B cell (primary cell): ENCODE results near the gene MSS51. TPM values are rescaled to one million over a fixed set of nuclear protein-coding genes. Genes with fewer than 3 reads are reported as not detected.

Experiments
- ATAC-seq: fragments of 200-7000 bp; cut with Tn5 transposase; one replicate; pipeline ENCODE4 v1.10.0; 2021; ENCODE audit warnings: low read depth, mild to moderate bottlenecking, moderate number of reproducible peaks, moderate library complexity
- CTCF ChIA-PET: fragments of 350-600 bp; sonication (Branson Sonifier 250); formaldehyde crosslinking; loops from one replicate; lab custom pipeline; 2021; ENCODE audit warnings: antibody characterized with exemption, inconsistent platforms; lab: Charles Lee
- POLR2A ChIA-PET: fragments of 350-600 bp; sonication (Branson Sonifier 250); formaldehyde crosslinking; loops from one replicate; lab custom pipeline; 2021; ENCODE audit warnings: antibody characterized with exemption; lab: Charles Lee
- DNase-seq: peaks from one replicate; pipeline ENCODE4 v3.0.0; 2013
- H2AFZ ChIP-seq: 2 replicates; pipeline ENCODE4 v1.6.1; 2012; ENCODE audit warnings: mild to moderate bottlenecking, low read depth, low read length; ENCODE audit not compliant: insufficient read depth, poor library complexity, severe bottlenecking
- H3K27ac ChIP-seq, 2 donors: 1 replicate in 1 of 2; 2 replicates in 1 of 2; pipeline ENCODE4 v1.5.1; 2012 to 2013; ENCODE audit warnings: low read length in 2 of 2, mild to moderate bottlenecking in 2 of 2, moderate library complexity in 1 of 2
- H3K27me3 ChIP-seq, 4 experiments: fragments of 200-600 bp in 1 of 4; sonication (generic) in 1 of 4; replicated peaks in 1 of 4; 1 replicate in 2 of 4; 2 replicates in 2 of 4; pipeline versions ENCODE4 v1.6.1 to v1.7.0; 2013 to 2016; ENCODE audit warnings: low read length in 3 of 4, mild to moderate bottlenecking in 2 of 4, mixed read lengths in 1 of 4, moderate library complexity in 1 of 4; ENCODE audit not compliant: insufficient read depth in 4 of 4, control insufficient read depth in 3 of 4; ENCODE audit errors: control extremely low read depth in 1 of 4
- H3K36me3 ChIP-seq, 2 experiments: replicated peaks in 1 of 2; 1 replicate in 1 of 2; 2 replicates in 1 of 2; pipeline versions ENCODE4 v1.6.1 to v1.7.1; 2013; ENCODE audit warnings: low read length in 1 of 2; ENCODE audit not compliant: insufficient read depth in 2 of 2, control insufficient read depth in 1 of 2; ENCODE audit errors: control extremely low read depth in 1 of 2, extremely low read depth in 1 of 2
- H3K4me1 ChIP-seq, 2 donors: fragments of 200-600 bp in 1 of 2; sonication (generic) in 1 of 2; 1 replicate in 1 of 2; 2 replicates in 1 of 2; pipeline versions ENCODE4 v1.5.1 to v1.6.1; 2013 to 2017; ENCODE audit warnings: low read length in 2 of 2; ENCODE audit not compliant: control insufficient read depth in 2 of 2, insufficient read depth in 2 of 2
- H3K4me2 ChIP-seq: replicated peaks from 2 replicates; pipeline ENCODE3; 2012; ENCODE audit warnings: mild to moderate bottlenecking, low read depth, low read length; ENCODE audit not compliant: poor library complexity, severe bottlenecking
- H3K4me3 ChIP-seq, 5 experiments: fragments of 200-600 bp in 1 of 5; sonication (generic) in 1 of 5; 1 replicate in 3 of 5; 2 replicates in 2 of 5; pipeline versions ENCODE4 v1.5.1 to v1.7.0; 2011 to 2016; ENCODE audit warnings: low read length in 4 of 5, mild to moderate bottlenecking in 4 of 5, low read depth in 2 of 5, control low read depth in 1 of 5, moderate library complexity in 1 of 5; ENCODE audit not compliant: insufficient read depth in 1 of 5; ENCODE audit errors: control extremely low read depth in 1 of 5, extremely low read depth in 1 of 5
- H3K79me2 ChIP-seq: fragments of 200-600 bp; sonication (generic); one replicate; pipeline ENCODE4 v1.6.0; 2016; ENCODE audit warnings: low read length; ENCODE audit not compliant: control insufficient read depth, insufficient read depth
- H3K9ac ChIP-seq: fragments of 200-600 bp; sonication (generic); 2 replicates; pipeline ENCODE4 v1.6.1; 2017; ENCODE audit warnings: mild to moderate bottlenecking, low read length, moderate library complexity
- H3K9me3 ChIP-seq, 3 donors: one replicate each; pipeline versions ENCODE4 v1.6.1 to v1.7.1; 2013; ENCODE audit warnings: low read length in 2 of 3; ENCODE audit not compliant: control insufficient read depth in 2 of 3, insufficient read depth in 1 of 3; ENCODE audit errors: control extremely low read depth in 1 of 3
- H4K20me1 ChIP-seq: 2 replicates; pipeline ENCODE4 v1.6.0; 2012; ENCODE audit warnings: mild to moderate bottlenecking, low read length; ENCODE audit not compliant: insufficient read depth, control insufficient read depth, poor library complexity, severe bottlenecking
- H3K27ac Mint-ChIP-seq: one replicate; pipeline ENCODE4 v1.8.0; 2021; ENCODE audit warnings: mixed read lengths
- H3K27me3 Mint-ChIP-seq: one replicate; pipeline ENCODE4 v1.8.0; 2021; ENCODE audit warnings: mixed read lengths
- H3K4me1 Mint-ChIP-seq: one replicate; pipeline ENCODE4 v1.8.0; 2021; ENCODE audit warnings: mixed read lengths
- H3K4me3 Mint-ChIP-seq: one replicate; pipeline ENCODE4 v1.8.0; 2021; ENCODE audit warnings: mixed read lengths
- H3K9me3 Mint-ChIP-seq: one replicate; pipeline ENCODE4 v1.8.0; 2022; ENCODE audit warnings: mixed read lengths; ENCODE audit not compliant: insufficient read depth
- EZH2 ChIP-seq: IDR thresholded peaks from 2 replicates; pipeline ENCODE4 v1.6.1; 2012; ENCODE audit warnings: borderline replicate concordance, low read depth, mild to moderate bottlenecking, moderate library complexity, low read length; ENCODE audit not compliant: insufficient read depth, poor library complexity, severe bottlenecking
- WGBS: methylation state at CpG from one replicate; pipeline ENCODE4 v1.1.5; 2013; ENCODE audit warnings: missing lambda C conversion rate; ENCODE audit not compliant: insufficient coverage; 5-methylcytosine and 5-hydroxymethylcytosine counted together
- intact Hi-C: fragments of 100-400 bp; cut with micrococcal nuclease; formaldehyde crosslinking; loops from one replicate; pipeline ENCODE4 v1.10.0; 2022
- polyA minus RNA-seq: library from RNA; depleted of rRNA, polyadenylated mRNA; stranded (reverse); fragments of >200 nt; gene quantifications from 2 replicates; pipeline ENCODE4 v1.2.3, GENCODE V29; 2012
- polyA plus RNA-seq: library from polyadenylated mRNA; depleted of rRNA; stranded (reverse); fragments of >200 nt; gene quantifications from 2 replicates; pipeline ENCODE4 v1.2.3, GENCODE V29; 2012
- total RNA-seq, 2 donors: library from RNA; stranded (reverse); fragments of 120-200 nt in 1 of 2; gene quantifications; 1 replicate in 1 of 2; 2 replicates in 1 of 2; pipeline versions ENCODE4 v1.2.3 to v1.2.4, GENCODE V29; 2013 to 2022
- TF ChIP-seq, protein P1 (sequence below): fragments of 200-600 bp; IDR thresholded peaks from one replicate; pipeline ENCODE4 v1.8.0; 2022; ENCODE audit warnings: antibody characterized with exemption, mild to moderate bottlenecking

Gene MSS51
- total RNA-seq (6.3 and 6.4 TPM in 2 replicates), polyA plus RNA-seq (4.7 and 5.1 TPM in 2 replicates), polyA minus RNA-seq (1.6 and 2.0 TPM in 2 replicates)
- total RNA-seq (2013) = 5.1 TPM

GRCh38 chr10:73433538-73433867 lies at the start of gene MSS51:
Gene MSS51 (minus strand): TSS chr10:73433561. CDS start chr10:73428284, 5,277 bp downstream.
- H3K27ac Mint-ChIP-seq = no peak within 1 kb of the TSS
- DNase-seq (no peak), ATAC-seq (no peak)
- no peaks in the 10 kb centered on the region for H3K4me1 Mint-ChIP-seq
- H4K20me1 ChIP-seq = no peaks in the 10 kb centered on the region
- no peaks in the 10 kb centered on the region for H3K79me2 ChIP-seq
- H3K27ac ChIP-seq = no peak within 1 kb of the TSS
- no peak within 1 kb of the TSS for H2AFZ ChIP-seq
- ChIA-PET POLR2A (no interaction called here), CTCF (no interaction called here)
- no peaks in the 10 kb centered on the region for H3K27me3 Mint-ChIP-seq
- no peak for TF ChIP-seq EZH2
- TF ChIP-seq, protein P1, sequence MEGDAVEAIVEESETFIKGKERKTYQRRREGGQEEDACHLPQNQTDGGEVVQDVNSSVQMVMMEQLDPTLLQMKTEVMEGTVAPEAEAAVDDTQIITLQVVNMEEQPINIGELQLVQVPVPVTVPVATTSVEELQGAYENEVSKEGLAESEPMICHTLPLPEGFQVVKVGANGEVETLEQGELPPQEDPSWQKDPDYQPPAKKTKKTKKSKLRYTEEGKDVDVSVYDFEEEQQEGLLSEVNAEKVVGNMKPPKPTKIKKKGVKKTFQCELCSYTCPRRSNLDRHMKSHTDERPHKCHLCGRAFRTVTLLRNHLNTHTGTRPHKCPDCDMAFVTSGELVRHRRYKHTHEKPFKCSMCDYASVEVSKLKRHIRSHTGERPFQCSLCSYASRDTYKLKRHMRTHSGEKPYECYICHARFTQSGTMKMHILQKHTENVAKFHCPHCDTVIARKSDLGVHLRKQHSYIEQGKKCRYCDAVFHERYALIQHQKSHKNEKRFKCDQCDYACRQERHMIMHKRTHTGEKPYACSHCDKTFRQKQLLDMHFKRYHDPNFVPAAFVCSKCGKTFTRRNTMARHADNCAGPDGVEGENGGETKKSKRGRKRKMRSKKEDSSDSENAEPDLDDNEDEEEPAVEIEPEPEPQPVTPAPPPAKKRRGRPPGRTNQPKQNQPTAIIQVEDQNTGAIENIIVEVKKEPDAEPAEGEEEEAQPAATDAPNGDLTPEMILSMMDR = no peak
- no peaks in the 10 kb centered on the region for H3K4me1 ChIP-seq
- H3K4me3 Mint-ChIP-seq = no peak within 1 kb of the TSS
- intact Hi-C loops = no loop called here
- H3K9me3 Mint-ChIP-seq = no peaks in the 10 kb centered on the region
- peaks cover 8 to 9% of the 10 kb centered on the region in 2 experiments for H3K36me3 ChIP-seq
- no peak within 1 kb of the TSS for H3K4me2 ChIP-seq
- no peaks in the 10 kb centered on the region for H3K9me3 ChIP-seq
- no peaks in the 10 kb centered on the region for H3K27me3 ChIP-seq
- no peak within 1 kb of the TSS for H3K9ac ChIP-seq
- no peak within 1 kb of the TSS for H3K4me3 ChIP-seq

DNA sequence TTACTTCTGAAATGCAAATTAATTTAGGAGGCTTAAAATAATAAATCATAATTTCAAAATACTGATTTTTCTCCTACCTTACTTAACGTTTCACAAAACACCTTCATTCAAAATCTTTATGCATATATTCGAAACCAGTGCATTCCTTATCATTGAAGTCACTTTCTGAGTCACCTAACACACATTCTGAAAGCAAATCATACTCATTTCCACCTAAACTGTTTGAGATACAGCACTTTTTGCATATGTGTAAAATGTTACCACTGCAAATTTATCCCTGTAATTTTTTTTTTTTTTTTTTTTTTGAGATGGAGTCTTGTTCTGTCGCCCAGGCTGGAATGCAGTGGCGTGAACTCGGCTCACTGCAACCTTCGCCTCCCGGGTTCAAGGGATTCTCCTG lies 46.8 kb upstream of the MSS51 start:
- TF ChIP-seq, protein P1 = no peak
- TF ChIP-seq EZH2 = no peak
- Histone ChIP-seq H3K4me2 (no peak overlapping the region), H3K4me1 (no peaks in the 10 kb centered on the region), H3K36me3 (peaks cover 11 to 35% of the 10 kb centered on the region in 2 experiments), H4K20me1 (peaks cover 9% of the 10 kb centered on the region), H3K27ac (no peak overlapping the region), H3K27me3 (no peaks in the 10 kb centered on the region), H3K9ac (no peak overlapping the region), H3K9me3 (peaks cover 0 to 3% (median 0%) of the 10 kb centered on the region in 3 donors), H2AFZ (no peak overlapping the region), H3K4me3 (no peak overlapping the region), H3K79me2 (peaks cover 61% of the 10 kb centered on the region)
- H3K27me3 Mint-ChIP-seq = no peaks in the 10 kb centered on the region
- ATAC-seq = no peak
- POLR2A ChIA-PET = interaction anchor here (1.2 kb wide), 1 partner anchor 16 kb away, joined by 5 read pairs; the partner anchor contains the start of gene PPP3CB
- no peak overlapping the region for H3K4me3 Mint-ChIP-seq
- peaks cover 21% of the 10 kb centered on the region for H3K4me1 Mint-ChIP-seq
- no peak overlapping the region for H3K27ac Mint-ChIP-seq
- WGBS = 61% methylated on average over 7 of the region's 7 CpGs
- intact Hi-C loops = no loop called here
- no peaks in the 10 kb centered on the region for H3K9me3 Mint-ChIP-seq
- no peak for DNase-seq
- CTCF ChIA-PET = no interaction called here
